GDM1 (cell line): ENCODE measurements around the gene LY86.

Source experiments
- DNase-seq: peaks from one replicate; lab custom pipeline; 2025; lab: John Stamatoyannopoulos, UW

The LY86 gene

DNA sequence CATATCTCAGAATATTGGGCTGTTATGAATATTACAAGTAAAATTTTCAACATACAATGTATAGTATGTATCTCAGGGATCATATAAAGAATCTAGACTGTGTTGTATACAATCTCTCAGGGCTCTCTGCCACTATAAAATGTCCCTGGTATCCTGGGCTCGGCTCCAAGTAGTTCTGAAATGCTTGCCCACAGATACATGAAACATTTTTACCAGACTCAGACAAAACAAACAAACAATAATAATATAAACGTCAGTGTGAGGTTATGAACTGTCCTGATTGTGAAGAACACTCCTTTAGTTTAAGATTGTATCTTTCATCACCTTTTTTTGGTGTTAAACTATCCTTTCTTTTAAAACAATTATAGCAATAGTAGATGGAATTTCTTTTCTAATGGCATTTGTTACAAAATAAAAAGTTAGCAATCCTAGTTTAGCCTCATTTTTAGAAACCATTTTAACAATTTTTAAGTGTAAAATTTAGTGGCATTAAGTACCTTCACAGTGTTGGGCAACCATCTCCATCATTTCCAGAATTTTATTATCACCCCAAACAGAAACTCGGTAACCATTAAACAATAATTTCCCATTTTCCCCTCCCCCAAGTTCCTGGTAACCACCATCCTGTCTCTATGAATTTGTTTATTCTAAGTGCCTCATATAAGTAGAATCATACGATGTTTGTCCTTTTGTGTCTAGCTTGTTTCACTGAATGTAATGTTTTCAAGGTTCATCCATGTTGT, 17.4 kb upstream of the LY86 start:
- DNase-seq = no peak

GRCh38 chr6:6575143-6575542, 13.4 kb upstream of the LY86 start:
- no peak for DNase-seq

- DNase-seq = no peak
Observed at GRCh38 chr6:6577735-6578134, 10.8 kb upstream of the LY86 start.

- DNase-seq = no peak
Observed at GRCh38 chr6:6579281-6579680, 9.2 kb upstream of the LY86 start.

DNA sequence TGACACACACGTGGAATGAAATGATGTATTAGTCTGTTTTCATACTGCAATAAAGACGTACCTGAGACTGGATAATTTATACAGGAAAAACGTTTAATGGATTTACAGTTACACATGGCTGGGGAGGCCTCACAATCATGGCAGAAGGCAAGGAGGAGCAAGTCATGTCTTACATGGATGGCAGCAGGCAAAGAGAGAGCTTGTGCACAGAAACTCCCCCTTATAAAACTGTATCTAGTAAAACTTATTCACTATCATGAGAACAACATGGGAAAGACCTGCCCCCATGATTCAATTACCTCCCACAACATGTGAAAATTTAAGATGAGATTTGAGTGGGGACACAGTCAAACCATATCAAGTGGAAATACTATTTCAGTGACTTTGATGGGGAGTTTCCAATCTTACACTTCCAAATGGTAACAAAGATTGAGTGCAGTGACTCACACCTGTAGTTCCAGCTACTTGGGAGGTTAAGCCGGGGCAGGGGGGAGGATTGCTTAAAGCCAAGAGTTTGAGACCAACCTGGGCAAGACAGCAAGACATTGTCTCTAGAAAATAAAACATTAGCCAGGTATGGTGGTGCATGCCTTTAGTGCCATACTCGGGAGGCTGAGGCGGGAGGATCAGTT, 8.2 kb upstream of the LY86 start:
- no peak for DNase-seq

DNA sequence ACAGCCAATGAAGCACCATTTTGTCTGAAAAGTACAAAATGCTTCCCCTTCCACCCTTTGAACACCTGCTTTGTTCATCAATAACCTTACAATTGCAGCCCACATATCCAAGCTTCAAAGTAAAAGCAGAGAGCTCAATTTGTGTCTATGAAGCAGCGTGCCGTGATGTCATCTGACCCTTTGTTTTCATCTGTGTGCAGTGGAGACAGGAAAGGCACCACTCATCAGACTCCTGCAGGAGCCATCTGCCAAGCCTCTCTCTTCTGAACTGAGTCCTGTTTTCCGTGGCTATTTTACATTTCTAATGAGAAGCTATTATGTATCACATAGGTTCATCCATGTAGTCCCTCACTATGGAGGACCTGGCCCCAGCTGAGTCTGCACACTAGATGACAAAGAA, 7.5 kb upstream of the LY86 start:
- no peak for DNase-seq

DNA sequence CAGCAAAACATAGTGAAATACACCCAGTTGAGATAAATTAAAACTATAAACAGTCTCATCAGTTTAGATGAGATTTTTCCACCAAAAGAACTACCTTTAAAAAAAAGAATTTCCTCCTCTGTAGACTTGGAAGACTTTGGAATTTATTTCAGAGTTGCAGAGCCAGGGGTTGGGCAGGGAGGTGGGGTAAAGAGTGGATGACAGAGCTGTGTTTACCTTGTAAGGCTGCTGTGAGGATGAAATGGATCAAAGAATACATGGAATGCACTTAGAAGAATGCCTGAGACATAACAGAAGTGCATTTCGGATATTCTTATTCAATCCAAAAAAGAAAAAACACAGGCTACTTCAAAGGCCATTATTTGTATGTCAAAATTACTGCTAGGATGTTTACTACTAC, 6.4 kb upstream of the LY86 start:
- no peak for DNase-seq

DNA sequence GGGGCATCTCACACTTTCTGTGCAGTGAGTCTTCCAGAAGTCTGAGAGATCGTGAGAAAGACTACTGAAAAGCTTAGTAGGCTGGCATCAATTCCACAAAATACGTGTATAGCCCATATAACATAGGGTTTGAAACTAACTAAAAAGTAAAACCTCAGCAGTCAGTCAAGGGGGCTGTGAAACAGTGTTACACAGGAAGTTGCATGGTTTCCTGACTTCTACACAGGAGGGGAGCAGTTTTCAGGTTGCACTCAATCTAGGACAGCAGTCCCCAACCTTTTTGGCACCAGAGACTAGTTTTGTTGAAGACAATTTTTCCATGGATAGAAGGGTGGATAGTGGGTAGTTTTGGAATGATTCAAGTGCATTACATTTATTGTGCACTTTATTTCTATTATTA, 4.7 kb upstream of the LY86 start:
- no peak for DNase-seq

- DNase-seq = no peak
Observed at GRCh38 chr6:6584310-6585002, 4.1 kb upstream of the LY86 start.

DNA sequence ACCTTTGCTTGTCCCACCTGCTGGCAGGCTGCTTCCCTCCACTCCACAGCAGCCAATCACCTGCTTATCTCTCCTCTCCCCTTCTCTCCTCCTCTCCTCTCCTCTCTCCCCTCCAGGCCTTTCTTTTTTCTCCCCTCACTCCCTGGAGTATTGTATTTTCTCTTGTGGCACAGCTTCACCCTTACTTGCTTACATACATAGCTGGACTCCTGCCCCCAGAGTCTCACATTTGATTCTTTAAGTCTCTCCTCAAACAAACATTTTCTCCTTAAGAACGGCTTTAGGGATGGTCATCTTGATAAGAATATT, 3.6 kb upstream of the LY86 start:
- no peak for DNase-seq

- no peak for DNase-seq
Observed at GRCh38 chr6:6586167-6586566, 2.4 kb upstream of the LY86 start.

GRCh38 chr6:6586671-6587526, 1.6 kb upstream of the LY86 start:
- peak; percentile 35 for DNase-seq

DNA sequence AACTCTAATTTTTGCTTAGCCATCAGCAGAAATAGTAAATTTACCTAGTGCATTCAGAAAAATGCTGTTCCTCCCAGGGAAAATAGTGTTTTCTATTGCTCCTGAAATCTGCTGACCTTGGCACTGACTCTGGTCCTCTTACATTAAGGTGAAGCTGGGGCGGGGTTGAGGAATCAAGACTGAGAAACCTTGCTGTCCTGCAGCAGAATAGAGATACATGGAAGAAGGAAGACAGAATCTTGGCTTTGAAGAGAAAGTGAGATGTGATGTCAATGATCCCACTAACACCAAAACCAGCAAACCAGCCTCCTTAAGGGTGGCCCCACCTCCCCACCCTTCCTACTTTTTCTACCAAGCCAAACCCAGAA, 840 bp upstream of the LY86 start:
- DNase-seq = no peak

- no peak for DNase-seq
Observed at GRCh38 chr6:6588924-6589709, 597 bp downstream of the LY86 start.

DNA sequence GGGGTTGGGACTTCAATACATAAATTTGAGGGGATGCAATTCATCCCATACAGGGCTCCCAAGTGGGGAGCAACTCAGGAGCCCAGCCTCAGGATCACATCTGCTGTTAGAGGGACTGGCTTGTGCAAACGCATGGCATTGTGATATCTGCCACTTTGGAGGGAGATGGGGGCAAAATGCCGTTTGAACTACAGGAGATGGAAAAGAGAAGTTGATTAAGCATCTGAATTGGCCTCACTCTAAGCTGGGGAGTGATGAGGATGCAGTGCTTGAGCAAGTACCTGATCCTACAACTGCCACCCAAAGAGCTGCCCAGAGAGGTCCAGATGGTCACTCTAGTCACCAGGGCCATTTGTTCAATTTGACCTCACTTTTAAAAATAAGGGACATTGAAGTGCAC, 2.0 kb downstream of the LY86 start:
- DNase-seq = no peak

DNA sequence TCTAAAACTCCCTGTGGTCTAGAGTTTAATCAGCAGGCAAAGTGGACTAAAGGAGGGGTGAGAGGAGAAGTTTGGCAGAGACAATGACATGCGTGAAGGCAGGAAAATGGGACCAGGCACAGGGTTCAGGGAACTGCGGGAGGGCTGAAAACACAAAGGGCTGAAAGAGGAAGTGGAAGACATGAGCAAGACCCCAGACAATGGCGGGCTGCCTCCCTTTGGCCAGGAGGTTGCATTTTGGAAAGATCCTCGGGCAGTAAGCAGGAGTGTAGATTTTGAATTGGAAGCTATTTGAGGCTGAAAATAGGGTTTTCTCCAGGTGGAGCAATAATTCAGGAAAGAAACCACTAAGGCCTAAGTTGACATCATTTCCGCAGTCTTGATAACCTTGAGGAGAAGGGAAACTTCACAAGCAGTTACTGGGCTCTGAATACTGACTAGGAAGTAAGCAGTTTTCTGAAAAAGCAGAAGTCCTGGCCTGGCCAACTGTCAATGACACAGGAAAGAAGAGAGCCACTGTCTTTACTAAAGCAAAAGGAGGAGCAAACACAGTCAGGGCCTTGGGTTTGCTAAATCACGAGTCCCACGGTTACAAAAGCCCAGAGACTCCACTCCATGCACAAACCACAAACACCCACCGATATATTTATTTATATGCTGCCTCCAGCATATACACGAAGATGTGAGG, 3.4 kb downstream of the LY86 start:
- DNase-seq = peak; percentile 84

DNA sequence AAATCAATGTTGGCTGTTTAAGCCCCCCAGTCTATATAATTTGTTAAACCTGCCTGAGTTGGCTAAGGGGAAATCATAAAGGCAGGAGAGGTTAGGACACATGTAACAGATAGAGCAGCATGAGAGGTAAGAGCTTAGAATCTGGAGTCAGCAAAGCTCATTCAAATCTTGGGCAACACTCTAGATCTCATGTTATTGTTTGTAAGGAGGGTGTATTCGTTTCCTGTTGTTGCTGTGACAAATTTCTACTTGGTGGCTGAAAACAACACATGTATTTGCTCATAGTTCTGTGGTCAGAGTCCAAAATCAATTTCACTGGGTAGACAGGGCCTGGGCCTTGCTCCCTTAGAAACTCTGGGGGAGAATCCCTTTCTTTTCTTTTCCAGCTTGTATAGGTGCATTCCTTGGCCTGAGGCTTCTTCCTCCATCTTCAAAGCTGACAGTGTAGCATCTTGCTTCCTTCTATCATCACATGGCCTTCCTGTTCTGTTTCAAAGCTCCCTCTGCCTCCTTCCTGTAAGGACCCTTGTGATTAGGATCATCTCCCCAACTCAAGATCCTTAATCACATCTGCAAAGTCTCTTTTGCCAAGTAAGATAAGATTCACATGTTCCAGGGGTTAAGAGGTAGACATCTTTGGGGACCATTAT, 4.4 kb downstream of the LY86 start:
- DNase-seq = no peak

GRCh38 chr6:6593867-6594468, 5.4 kb downstream of the LY86 start:
- no peak for DNase-seq

- no peak for DNase-seq
Observed at GRCh38 chr6:6595025-6595424, 6.5 kb downstream of the LY86 start.

DNA sequence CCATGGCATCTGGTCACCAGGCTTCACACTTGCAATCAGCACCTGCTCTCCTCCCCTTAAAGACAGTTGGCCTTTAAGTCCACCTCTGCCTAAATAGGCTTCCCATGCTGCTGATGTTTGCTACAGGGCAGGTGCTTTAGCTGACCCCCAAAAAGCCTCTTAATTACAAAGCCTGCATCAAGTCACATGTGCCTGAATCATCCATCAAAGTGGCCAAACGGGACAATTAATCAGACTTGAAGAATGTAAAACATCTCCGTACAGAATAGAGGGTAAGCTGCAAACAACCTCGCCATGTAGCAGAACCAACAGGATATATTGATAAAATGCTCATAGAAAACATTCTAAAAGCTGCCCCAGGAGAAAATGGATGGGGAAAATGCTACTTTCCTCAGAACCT, 7.4 kb downstream of the LY86 start:
- DNase-seq = no peak
